DOHH2 (cell line): ENCODE data around the gene SYCN.

Source experiments
- H3F3A ChIP-seq: fragments of 200-600 bp; sonication (generic), shearing (Covaris generic); 2 replicates; pipeline ENCODE4 v1.6.0; 2016; ENCODE audit warnings: antibody characterized with exemption, mild to moderate bottlenecking; ENCODE audit not compliant: control insufficient read depth, insufficient read depth
- H3K27ac ChIP-seq: fragments of 200-600 bp; sonication (generic); 2 replicates; pipeline ENCODE4 v1.5.1; 2014; ENCODE audit warnings: low read depth, mild to moderate bottlenecking, low read length, moderate library complexity
- H3K27me3 ChIP-seq: fragments of 200-600 bp; sonication (generic); 2 replicates; pipeline ENCODE4 v1.6.1; 2014; ENCODE audit warnings: mild to moderate bottlenecking, low read length, mixed read lengths; ENCODE audit not compliant: control insufficient read depth
- H3K36me3 ChIP-seq: fragments of 200-600 bp; sonication (generic); 2 replicates; pipeline ENCODE4 v1.6.1; 2014; ENCODE audit warnings: mild to moderate bottlenecking, low read length, moderate library complexity, mixed read lengths; ENCODE audit not compliant: control insufficient read depth
- H3K4me1 ChIP-seq: fragments of 200-600 bp; sonication (generic); 2 replicates; pipeline ENCODE4 v1.6.1; 2014; ENCODE audit warnings: mild to moderate bottlenecking, low read length, mixed read lengths; ENCODE audit not compliant: control insufficient read depth
- H3K4me2 ChIP-seq: fragments of 200-600 bp; sonication (generic); 2 replicates; pipeline ENCODE4 v1.6.0; 2014; ENCODE audit warnings: mild to moderate bottlenecking, low read length, moderate library complexity
- H3K4me3 ChIP-seq: fragments of 200-600 bp; sonication (generic); 2 replicates; pipeline ENCODE4 v1.5.1; 2014; ENCODE audit warnings: mild to moderate bottlenecking, low read length, mixed read lengths
- H3K79me2 ChIP-seq: fragments of 200-600 bp; sonication (generic); 2 replicates; pipeline ENCODE4 v1.6.1; 2014; ENCODE audit warnings: mild to moderate bottlenecking, low read length, mixed read lengths; ENCODE audit not compliant: control insufficient read depth
- H3K9me2 ChIP-seq: fragments of 200-600 bp; sonication (generic); replicated peaks from 2 replicates; pipeline ENCODE4 v1.6.1; 2014; ENCODE audit warnings: mild to moderate bottlenecking, low read length, mixed read lengths; ENCODE audit not compliant: control insufficient read depth
- H3K9me3 ChIP-seq: fragments of 200-600 bp; sonication (generic); 2 replicates; pipeline ENCODE4 v1.6.1; 2014; ENCODE audit warnings: antibody characterized with exemption, low read length, mixed read lengths; ENCODE audit not compliant: control insufficient read depth, insufficient read depth
- H4K20me1 ChIP-seq: fragments of 200-600 bp; sonication (generic); 2 replicates; pipeline ENCODE4 v1.6.0; 2014; ENCODE audit warnings: low read depth, mild to moderate bottlenecking, antibody characterized with exemption, low read length, moderate library complexity; ENCODE audit not compliant: control insufficient read depth, insufficient read depth
- CTCF ChIP-seq: fragments of 200-600 bp; sonication (generic); IDR thresholded peaks from one replicate; pipeline ENCODE4 v1.5.1; 2014; ENCODE audit warnings: antibody characterized with exemption, mild to moderate bottlenecking, low read depth, low read length; ENCODE audit not compliant: poor library complexity, severe bottlenecking
- EZH2phosphoT487 ChIP-seq: fragments of 200-600 bp; sonication (generic); IDR thresholded peaks from 2 replicates; pipeline ENCODE4 v1.6.1; 2017; ENCODE audit warnings: borderline replicate concordance, mild to moderate bottlenecking, antibody characterized with exemption, low read length, moderate library complexity, mixed read lengths

The SYCN gene

GRCh38 chr19:39207293-39207836 lies 3.3 kb upstream of the SYCN start:
- no peaks in the 10 kb centered on the region for H3K79me2 ChIP-seq
- H3K9me2 ChIP-seq, result no peaks in the 10 kb centered on the region
- no peaks in the 10 kb centered on the region for H3K4me1 ChIP-seq
- H3K9me3 ChIP-seq, result no peaks in the 10 kb centered on the region
- no peaks in the 10 kb centered on the region for H3K36me3 ChIP-seq
- no peak overlapping the region for H3K4me3 ChIP-seq
- H3F3A ChIP-seq, result no peaks in the 10 kb centered on the region
- H4K20me1 ChIP-seq, result no peaks in the 10 kb centered on the region
- no peak overlapping the region for H3K4me2 ChIP-seq
- no peak overlapping the region for H3K27ac ChIP-seq
- no peak for TF ChIP-seq EZH2phosphoT487
- TF ChIP-seq CTCF, result no peak
- no peaks in the 10 kb centered on the region for H3K27me3 ChIP-seq

- H4K20me1 ChIP-seq, result no peaks in the 10 kb centered on the region
- H3F3A ChIP-seq, result no peaks in the 10 kb centered on the region
- H3K36me3 ChIP-seq, result no peaks in the 10 kb centered on the region
- no peak overlapping the region for H3K4me2 ChIP-seq
- no peaks in the 10 kb centered on the region for H3K79me2 ChIP-seq
- H3K4me3 ChIP-seq, result no peak overlapping the region
- no peaks in the 10 kb centered on the region for H3K27me3 ChIP-seq
- H3K4me1 ChIP-seq, result no peaks in the 10 kb centered on the region
- H3K9me3 ChIP-seq, result no peaks in the 10 kb centered on the region
- no peaks in the 10 kb centered on the region for H3K9me2 ChIP-seq
- TF ChIP-seq CTCF, result no peak
- no peak for TF ChIP-seq EZH2phosphoT487
- no peak overlapping the region for H3K27ac ChIP-seq
These were observed 2.1 kb upstream of the SYCN start for GRCh38 chr19:39206122-39206521.

GRCh38 chr19:39205449-39205764 lies 1.3 kb upstream of the SYCN start:
- Histone ChIP-seq H4K20me1 (no peaks in the 10 kb centered on the region), H3K27ac (no peak overlapping the region), H3F3A (no peaks in the 10 kb centered on the region), H3K4me3 (no peak overlapping the region), H3K4me1 (no peaks in the 10 kb centered on the region), H3K27me3 (no peaks in the 10 kb centered on the region), H3K9me2 (no peaks in the 10 kb centered on the region), H3K4me2 (no peak overlapping the region), H3K36me3 (no peaks in the 10 kb centered on the region), H3K79me2 (no peaks in the 10 kb centered on the region), H3K9me3 (no peaks in the 10 kb centered on the region)
- TF ChIP-seq CTCF, result no peak
- TF ChIP-seq EZH2phosphoT487, result no peak

GRCh38 chr19:39202998-39203355 lies 1.1 kb downstream of the SYCN start:
- Histone ChIP-seq H3K9me2 (no peaks in the 10 kb centered on the region), H3K27ac (no peak overlapping the region), H3F3A (no peaks in the 10 kb centered on the region), H4K20me1 (no peaks in the 10 kb centered on the region), H3K79me2 (no peaks in the 10 kb centered on the region), H3K4me2 (no peak overlapping the region), H3K4me1 (no peaks in the 10 kb centered on the region), H3K27me3 (peaks cover under 1% of the 10 kb centered on the region; the same call in 1 of the 2 replicates), H3K9me3 (no peaks in the 10 kb centered on the region), H3K36me3 (no peaks in the 10 kb centered on the region), H3K4me3 (no peak overlapping the region)
- TF ChIP-seq CTCF (no peak), EZH2phosphoT487 (no peak)
